Neural progenitor cell (in vitro differentiated cells): Measurements from ENCODE around the gene CA12. TPM values are rescaled to one million over a fixed set of nuclear protein-coding genes. Genes with fewer than 3 reads are reported as not detected.

Experiments used
- DNase-seq: peaks from one replicate; pipeline ENCODE4 v3.0.0-alpha.2; 2016; ENCODE audit warnings: low spot score
- H2AFZ ChIP-seq: fragments of 200-600 bp; sonication (generic); replicated peaks from 2 replicates; pipeline ENCODE4 v1.6.1; 2016; ENCODE audit warnings: antibody characterized with exemption
- H3F3A ChIP-seq: fragments of 200-600 bp; sonication (generic); 2 replicates; pipeline ENCODE4 v1.6.1; 2016; ENCODE audit warnings: antibody characterized with exemption, low read depth
- H3K27ac ChIP-seq: fragments of 200-600 bp; sonication (generic); 2 replicates; pipeline ENCODE4 v1.5.1; 2016; ENCODE audit warnings: mild to moderate bottlenecking
- H3K27me3 ChIP-seq: fragments of 200-600 bp; sonication (generic); 2 replicates; pipeline ENCODE4 v1.6.1; 2016; ENCODE audit warnings: mild to moderate bottlenecking, moderate library complexity
- H3K36me3 ChIP-seq: fragments of 200-600 bp; sonication (generic); 2 replicates; pipeline ENCODE4 v1.5.1; 2016
- H3K4me1 ChIP-seq: fragments of 200-600 bp; sonication (generic); 2 replicates; pipeline ENCODE4 v1.6.1; 2016; ENCODE audit warnings: mixed run types
- H3K4me2 ChIP-seq: fragments of 200-600 bp; sonication (generic); 2 replicates; pipeline ENCODE4 v1.6.1; 2016
- H3K4me3 ChIP-seq: fragments of 200-600 bp; sonication (generic); 2 replicates; pipeline ENCODE4 v1.5.1; 2016
- H3K79me2 ChIP-seq: fragments of 200-600 bp; sonication (generic); 2 replicates; pipeline ENCODE4 v1.6.1; 2016; ENCODE audit warnings: low read depth
- H3K9ac ChIP-seq: fragments of 200-600 bp; sonication (generic); 2 replicates; pipeline ENCODE4 v1.6.1; 2016
- H3K9me3 ChIP-seq: fragments of 200-600 bp; sonication (generic); 2 replicates; pipeline ENCODE4 v1.5.1; 2016; ENCODE audit warnings: low read depth
- H4K20me1 ChIP-seq: fragments of 200-600 bp; sonication (generic); 2 replicates; pipeline ENCODE4 v1.6.1; 2016; ENCODE audit warnings: low read depth
- H3K27ac Mint-ChIP-seq: 3 replicates; pipeline ENCODE4 v1.8.0; 2021; ENCODE audit warnings: mixed read lengths
- H3K27me3 Mint-ChIP-seq: 2 replicates; pipeline ENCODE4 v1.8.0; 2022; ENCODE audit warnings: low read depth, mild to moderate bottlenecking, inconsistent platforms, moderate library complexity, mixed read lengths; ENCODE audit not compliant: insufficient read depth
- H3K36me3 Mint-ChIP-seq: 3 replicates; pipeline ENCODE4 v1.8.0; 2021; ENCODE audit warnings: mixed read lengths
- H3K4me1 Mint-ChIP-seq: 3 replicates; pipeline ENCODE4 v1.8.0; 2021; ENCODE audit warnings: mixed read lengths
- H3K4me3 Mint-ChIP-seq: 3 replicates; pipeline ENCODE4 v1.8.0; 2021; ENCODE audit warnings: mild to moderate bottlenecking, moderate library complexity, mixed read lengths
- H3K9me3 Mint-ChIP-seq: 3 replicates; pipeline ENCODE4 v1.8.0; 2020; ENCODE audit warnings: mixed read lengths
- CTCF ChIP-seq: fragments of 200-600 bp; sonication (generic); IDR thresholded peaks from 2 replicates; pipeline ENCODE4 v1.5.1; 2017; ENCODE audit warnings: antibody characterized with exemption, mild to moderate bottlenecking
- EZH2 ChIP-seq: fragments of 200-600 bp; sonication (generic); IDR thresholded peaks from 2 replicates; pipeline ENCODE4 v1.6.1; 2017; ENCODE audit warnings: antibody characterized with exemption, mild to moderate bottlenecking, moderate library complexity
- EZH2phosphoT487 ChIP-seq: fragments of 200-600 bp; sonication (generic); IDR thresholded peaks from 2 replicates; pipeline ENCODE4 v1.6.1; 2017; ENCODE audit warnings: antibody characterized with exemption
- total RNA-seq: library from RNA; depleted of rRNA; stranded (reverse); fragments of >200 nt; gene quantifications from 2 replicates; pipeline ENCODE4 v1.2.3, GENCODE V29; 2015; ENCODE audit warnings: low replicate concordance

Gene CA12
- total RNA-seq, 1 donor from 2014 or later = 0.45 TPM

- no peaks in the 10 kb centered on the region for H3K9me3 ChIP-seq
- no peaks in the 10 kb centered on the region for H3K36me3 ChIP-seq
- H3K27me3 ChIP-seq = peaks cover 62% of the 10 kb centered on the region
- Mint-ChIP-seq H3K36me3 (peaks cover 2% of the 10 kb centered on the region), H3K27ac (no peak overlapping the region), H3K4me3 (no peak overlapping the region), H3K4me1 (peaks cover 40% of the 10 kb centered on the region), H3K27me3 (peaks cover 20% of the 10 kb centered on the region), H3K9me3 (peaks cover 2% of the 10 kb centered on the region)
- no peak for TF ChIP-seq EZH2
- no peak for TF ChIP-seq CTCF
- no peak for TF ChIP-seq EZH2phosphoT487
- H3F3A ChIP-seq = no peaks in the 10 kb centered on the region
- H4K20me1 ChIP-seq = peaks cover 3% of the 10 kb centered on the region
- no peak overlapping the region for H2AFZ ChIP-seq
- no peak overlapping the region for H3K4me3 ChIP-seq
- DNase-seq = no peak
- no peaks in the 10 kb centered on the region for H3K79me2 ChIP-seq
- H3K4me2 ChIP-seq = no peak overlapping the region
- H3K4me1 ChIP-seq = peaks cover 34% of the 10 kb centered on the region
- H3K27ac ChIP-seq = no peak overlapping the region
- H3K9ac ChIP-seq = no peak overlapping the region
Observed at GRCh38 chr15:63340878-63341277, 40.8 kb downstream of the CA12 start.

- peaks cover 3% of the 10 kb centered on the region for H4K20me1 ChIP-seq
- H3K27ac Mint-ChIP-seq = no peak overlapping the region
- H2AFZ ChIP-seq = no peak overlapping the region
- peaks cover 57% of the 10 kb centered on the region for H3K27me3 ChIP-seq
- no peaks in the 10 kb centered on the region for H3K79me2 ChIP-seq
- no peaks in the 10 kb centered on the region for H3F3A ChIP-seq
- H3K4me2 ChIP-seq = no peak overlapping the region
- H3K9ac ChIP-seq = no peak overlapping the region
- peaks cover 2% of the 10 kb centered on the region for H3K9me3 Mint-ChIP-seq
- no peak overlapping the region for H3K4me3 Mint-ChIP-seq
- TF ChIP-seq EZH2phosphoT487 (no peak), CTCF (no peak), EZH2 (no peak)
- H3K27ac ChIP-seq = no peak overlapping the region
- no peak for DNase-seq
- no peaks in the 10 kb centered on the region for H3K9me3 ChIP-seq
- H3K27me3 Mint-ChIP-seq = peaks cover 20% of the 10 kb centered on the region
- H3K36me3 ChIP-seq = no peaks in the 10 kb centered on the region
- peaks cover 2% of the 10 kb centered on the region for H3K36me3 Mint-ChIP-seq
- H3K4me1 Mint-ChIP-seq = peaks cover 40% of the 10 kb centered on the region
- H3K4me1 ChIP-seq = peaks cover 34% of the 10 kb centered on the region
- H3K4me3 ChIP-seq = no peak overlapping the region
Observed at GRCh38 chr15:63340353-63340752, 41.3 kb downstream of the CA12 start.

GRCh38 chr15:63339836-63340235, 41.8 kb downstream of the CA12 start:
- Histone ChIP-seq H3K27me3 (peaks cover 52% of the 10 kb centered on the region), H3K4me2 (no peak overlapping the region), H3K9me3 (no peaks in the 10 kb centered on the region), H3F3A (no peaks in the 10 kb centered on the region), H3K4me1 (peaks cover 34% of the 10 kb centered on the region), H3K4me3 (no peak overlapping the region), H3K79me2 (no peaks in the 10 kb centered on the region), H3K36me3 (no peaks in the 10 kb centered on the region), H4K20me1 (peaks cover 3% of the 10 kb centered on the region), H3K9ac (no peak overlapping the region), H2AFZ (no peak overlapping the region), H3K27ac (no peak overlapping the region)
- H3K27ac Mint-ChIP-seq = no peak overlapping the region
- TF ChIP-seq EZH2 (no peak), EZH2phosphoT487 (no peak), CTCF (no peak)
- no peak overlapping the region for H3K4me3 Mint-ChIP-seq
- no peak for DNase-seq
- H3K4me1 Mint-ChIP-seq = peaks cover 38% of the 10 kb centered on the region
- H3K36me3 Mint-ChIP-seq = peaks cover 2% of the 10 kb centered on the region
- H3K9me3 Mint-ChIP-seq = peaks cover 2% of the 10 kb centered on the region
- peaks cover 20% of the 10 kb centered on the region for H3K27me3 Mint-ChIP-seq
